Keratinocyte (primary cell): ENCODE data around the gene NXPH2. TPM values are rescaled to one million over a fixed set of nuclear protein-coding genes. Genes with fewer than 3 reads are reported as not detected.

Experiments
- DNase-seq: peaks from one replicate; pipeline ENCODE4 v3.0.0-alpha.2; 2011; ENCODE audit warnings: low read depth, missing footprints, low spot score
- FAIRE-seq: peaks from 2 replicates; lab custom pipeline; 2011; peaks lifted over from hg19 to GRCh38; lab: Jason Lieb, UNC
- H2AFZ ChIP-seq: 2 replicates; pipeline ENCODE4 v1.6.0; 2012; ENCODE audit warnings: low read length, control low read depth, inconsistent platforms; ENCODE audit not compliant: control insufficient read depth
- H3K27ac ChIP-seq: 2 replicates; pipeline ENCODE4 v1.5.1; 2011; ENCODE audit warnings: low read length; ENCODE audit not compliant: control insufficient read depth, insufficient read depth
- H3K27me3 ChIP-seq: 3 replicates; pipeline ENCODE4 v1.6.0; 2011; ENCODE audit warnings: low read length; ENCODE audit not compliant: control insufficient read depth, insufficient read depth; ENCODE audit errors: extremely low read depth
- H3K36me3 ChIP-seq, 2 experiments: 2 replicates in 1 of 2; 3 replicates in 1 of 2; pipeline ENCODE4 v1.5.1; 2011; ENCODE audit warnings: low read length in 2 of 2, mild to moderate bottlenecking in 1 of 2; ENCODE audit not compliant: control insufficient read depth in 2 of 2, insufficient read depth in 2 of 2; ENCODE audit errors: extremely low read depth in 1 of 2
- H3K4me1 ChIP-seq: 3 replicates; pipeline ENCODE4 v1.5.1; 2011; ENCODE audit warnings: low read length; ENCODE audit not compliant: control insufficient read depth, insufficient read depth; ENCODE audit errors: extremely low read depth
- H3K4me2 ChIP-seq: 3 replicates; pipeline ENCODE4 v1.6.0; 2011; ENCODE audit warnings: low read depth, low read length; ENCODE audit not compliant: control insufficient read depth, insufficient read depth; ENCODE audit errors: extremely low read depth
- H3K4me3 ChIP-seq, 3 experiments: fragments of 200-600 bp in 1 of 3; sonication (generic) in 1 of 3; 2 replicates in 2 of 3; 3 replicates in 1 of 3; pipeline ENCODE4 v1.5.1; 2011 to 2016; ENCODE audit warnings: low read length in 3 of 3, mild to moderate bottlenecking in 3 of 3, control low read depth in 2 of 3, inconsistent platforms in 1 of 3, low read depth in 1 of 3, mixed read lengths in 1 of 3, mixed run types in 1 of 3, moderate library complexity in 1 of 3; ENCODE audit not compliant: control insufficient read depth in 2 of 3, insufficient read depth in 2 of 3; ENCODE audit errors: extremely low read depth in 1 of 3
- H3K79me2 ChIP-seq: 2 replicates; pipeline ENCODE4 v1.6.0; 2012; ENCODE audit warnings: low read length; ENCODE audit not compliant: control insufficient read depth, insufficient read depth
- H3K9ac ChIP-seq: 3 replicates; pipeline ENCODE4 v1.6.0; 2011; ENCODE audit warnings: low read length; ENCODE audit not compliant: control insufficient read depth, insufficient read depth; ENCODE audit errors: extremely low read depth
- H3K9me1 ChIP-seq: 3 replicates; pipeline ENCODE4 v1.6.0; 2011; ENCODE audit warnings: low read length; ENCODE audit not compliant: control insufficient read depth, insufficient read depth; ENCODE audit errors: extremely low read depth
- H3K9me3 ChIP-seq: 2 replicates; pipeline ENCODE4 v1.5.1; 2012; ENCODE audit warnings: low read depth, low read length; ENCODE audit not compliant: control insufficient read depth
- H4K20me1 ChIP-seq: 3 replicates; pipeline ENCODE4 v1.6.0; 2011; ENCODE audit warnings: low read length; ENCODE audit not compliant: control insufficient read depth, insufficient read depth; ENCODE audit errors: extremely low read depth
- CTCF ChIP-seq, 3 experiments: IDR thresholded peaks in 1 of 3; conservative IDR thresholded peaks in 1 of 3; optimal IDR thresholded peaks in 1 of 3; 2 replicates in 2 of 3; 3 replicates in 1 of 3; pipeline versions ENCODE3 to v1.5.1; 2011; ENCODE audit warnings: low read length in 3 of 3, mild to moderate bottlenecking in 3 of 3, moderate library complexity in 2 of 3, control low read depth in 1 of 3, inconsistent platforms in 1 of 3; ENCODE audit not compliant: insufficient read depth in 2 of 3; ENCODE audit errors: extremely low read depth in 1 of 3
- EZH2 ChIP-seq: IDR thresholded peaks from one replicate; pipeline ENCODE4 v1.6.1; 2012; ENCODE audit warnings: inconsistent platforms, mild to moderate bottlenecking, low read length, moderate library complexity
- dilution Hi-C: fragments of 300-500 bp; cut with MboI; formaldehyde crosslinking; loops from one replicate; pipeline ENCODE4 v1.7.0; 2020; ENCODE audit warnings: low sequenced_read_pairs; ENCODE audit not compliant: extremely low pct_ligation_motif_present
- polyA plus RNA-seq, 5 experiments: library from polyadenylated mRNA; depleted of rRNA in 3 of 5; stranded (reverse) in 3 of 5; stranded (forward) in 1 of 5; unstranded in 1 of 5; fragments of >200 nt; gene quantifications; 1 replicate in 1 of 5; 2 replicates in 3 of 5; 3 replicates in 1 of 5; pipeline versions ENCODE4 v1.2.1 to v1.2.3, GENCODE V29; 2011 to 2012; ENCODE audit warnings: missing spikeins in 2 of 5, low read depth in 1 of 5, low replicate concordance in 1 of 5

The NXPH2 gene
- polyA plus RNA-seq, 1 donor (not counting 4 experiments of a cell fraction or from before 2014, with no cell fraction given): not detected

GRCh38 chr2:138777996-138778395 is 2.2 kb downstream of the NXPH2 start:
- H3K27me3 ChIP-seq: peaks cover 37% of the 10 kb centered on the region
- DNase-seq: no peak

GRCh38 chr2:138775736-138776135 is 4.5 kb downstream of the NXPH2 start:
- TF ChIP-seq CTCF (optimal IDR thresholded peaks at IDR 0.05 in 1 of 3, IDR thresholded peaks at IDR 0.05 in 1 of 3, conservative IDR thresholded peaks at IDR 0.05 in 1 of 3; ENCODE audit: extremely low read depth in 1 of 3, insufficient read depth in 2 of 3, low read length in 3 of 3): no peak
- TF ChIP-seq EZH2: no peak
- Histone ChIP-seq H3K27ac (no peak overlapping the region), H3K27me3 (peaks cover 25% of the 10 kb centered on the region), H3K4me2 (no peak overlapping the region), H2AFZ (no peak overlapping the region), H3K4me1 (peaks cover 5% of the 10 kb centered on the region), H3K79me2 (no peaks in the 10 kb centered on the region), H3K9me3 (no peaks in the 10 kb centered on the region), H3K4me3 (no peak overlapping the region), H3K9ac (no peak overlapping the region), H3K9me1 (no peaks in the 10 kb centered on the region), H3K36me3 (no peaks in the 10 kb centered on the region), H4K20me1 (no peaks in the 10 kb centered on the region)
- DNase-seq: no peak
- FAIRE-seq: no peak
- dilution Hi-C loops: no loop called here

More at GRCh38 chr2:138777996-138778395, 2.2 kb downstream of the NXPH2 start:
- Histone ChIP-seq H4K20me1 (no peaks in the 10 kb centered on the region), H3K9me1 (no peaks in the 10 kb centered on the region), H3K9me3 (no peaks in the 10 kb centered on the region), H3K79me2 (no peaks in the 10 kb centered on the region), H3K27ac (no peak overlapping the region), H2AFZ (no peak overlapping the region), H3K9ac (no peak overlapping the region), H3K36me3 (no peaks in the 10 kb centered on the region), H3K4me1 (peaks cover 5% of the 10 kb centered on the region), H3K4me3 (no peak overlapping the region), H3K4me2 (no peak overlapping the region)
- dilution Hi-C loops: no loop called here
- FAIRE-seq: no peak
- TF ChIP-seq EZH2 (no peak), CTCF (optimal IDR thresholded peaks at IDR 0.05 in 1 of 3, IDR thresholded peaks at IDR 0.05 in 1 of 3, conservative IDR thresholded peaks at IDR 0.05 in 1 of 3; ENCODE audit: extremely low read depth in 1 of 3, insufficient read depth in 2 of 3, low read length in 3 of 3) (no peak)
